ENCODE data around the gene KIR3DL2.
A peak's percentile ranks its signal among the peaks of the same experiment; 100 is the strongest.
"Not testable (repeated sequence)": the region's sequence is repeated elsewhere in the genome, so short reads cannot be mapped to it uniquely, and the experiment has no call there.

The KIR3DL2 gene

DNA sequence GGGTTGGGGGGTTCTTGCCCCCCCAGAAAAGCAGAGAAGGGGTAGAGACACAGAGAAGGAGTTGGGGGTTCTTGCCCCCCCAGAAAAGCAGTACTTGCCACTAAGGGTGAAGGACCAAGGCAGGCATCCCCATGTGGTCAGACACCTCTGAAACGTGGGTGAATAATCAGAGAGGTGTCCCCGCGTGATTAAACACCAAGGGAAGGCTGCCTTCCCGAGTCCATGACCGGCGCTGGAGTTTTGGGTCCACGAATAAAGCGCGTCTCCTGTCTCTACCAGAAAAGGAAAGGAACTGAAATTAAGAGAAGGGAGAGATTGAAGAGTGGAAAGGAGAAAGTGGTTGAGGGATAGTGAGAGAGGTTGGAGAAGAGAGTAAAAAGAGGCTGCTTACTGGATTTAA is 49.4 kb downstream of the KIR3DL2 start:
- not testable (repeated sequence) for H3K4me3 ChIP-seq (ENCODE audit: low read length); H2BK5ac ChIP-seq (ENCODE audit: low read length); H3K56ac ChIP-seq (ENCODE audit: low read length); H3K36me3 ChIP-seq (ENCODE audit: control insufficient read depth, insufficient read depth, low read length); H3K4me2 ChIP-seq (ENCODE audit: low read length); H3K79me1 ChIP-seq (ENCODE audit: low read length); H2AK5ac ChIP-seq (ENCODE audit: low read length); H4K5ac ChIP-seq (ENCODE audit: low read length); H3K27me3 ChIP-seq (ENCODE audit: insufficient read depth, low read length, poor library complexity); H3K23ac ChIP-seq (ENCODE audit: low read length); DNase-seq; H3K4me1 ChIP-seq (ENCODE audit: control insufficient read depth, low read depth, low read length); H3K79me2 ChIP-seq (ENCODE audit: control insufficient read depth, insufficient read depth, low read length); H2BK15ac ChIP-seq (replicated peaks; ENCODE audit: low read depth); H3K9ac ChIP-seq (ENCODE audit: low read length); H4K8ac ChIP-seq (ENCODE audit: low read depth, low read length)
- peak overlapping the region; percentile 48 for H3K27ac ChIP-seq (ENCODE audit: low read depth, low read length)
- H3K18ac ChIP-seq (ENCODE audit: low read length), result peak overlapping the region; percentile 80
- peak overlapping the region; percentile 73 for H2BK120ac ChIP-seq (ENCODE audit: low read depth, low read length)
- peak overlapping the region; percentile 52 for H3K4ac ChIP-seq (ENCODE audit: low read depth, low read length)
- WGBS (ENCODE audit: extremely low coverage, insufficient coverage, low lambda C conversion rate), result no CpG with 5 or more reads among the region's 9 CpGs

DNA sequence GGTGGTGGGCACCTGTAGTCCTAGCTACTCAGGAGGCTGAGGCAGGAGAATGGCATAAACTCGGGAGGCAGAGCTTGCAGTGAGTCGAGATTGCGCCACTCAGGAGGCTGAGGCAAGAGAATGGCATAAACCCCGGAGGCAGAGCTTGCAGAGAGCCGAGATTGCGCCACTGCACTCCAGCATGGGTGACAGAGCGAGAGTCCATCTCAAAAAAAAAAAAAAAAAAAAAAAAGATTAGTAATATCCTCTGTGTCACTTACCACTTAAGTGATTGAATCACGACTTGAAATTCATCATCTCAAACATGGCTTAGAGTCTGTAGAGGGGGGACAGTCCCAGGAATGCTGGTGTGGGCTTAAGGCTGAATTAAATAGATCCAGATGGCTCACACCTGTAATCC is 50.9 kb downstream of the KIR3DL2 start:
- H3K18ac ChIP-seq (ENCODE audit: low read length); H3K27ac ChIP-seq (ENCODE audit: low read depth, low read length); H3K56ac ChIP-seq (ENCODE audit: low read length); H3K4me3 ChIP-seq (ENCODE audit: low read length); H3K23ac ChIP-seq (ENCODE audit: low read length); H3K4me1 ChIP-seq (ENCODE audit: control insufficient read depth, low read depth, low read length); H3K36me3 ChIP-seq (ENCODE audit: control insufficient read depth, insufficient read depth, low read length); H3K79me1 ChIP-seq (ENCODE audit: low read length); H2AK5ac ChIP-seq (ENCODE audit: low read length); H3K4me2 ChIP-seq (ENCODE audit: low read length); H3K27me3 ChIP-seq (ENCODE audit: insufficient read depth, low read length, poor library complexity); H4K8ac ChIP-seq (ENCODE audit: low read depth, low read length); H3K79me2 ChIP-seq (ENCODE audit: control insufficient read depth, insufficient read depth, low read length); H3K4ac ChIP-seq (ENCODE audit: low read depth, low read length); H2BK5ac ChIP-seq (ENCODE audit: low read length); H3K9ac ChIP-seq (ENCODE audit: low read length); DNase-seq; H4K5ac ChIP-seq (ENCODE audit: low read length); H2BK15ac ChIP-seq (replicated peaks; ENCODE audit: low read depth): not testable (repeated sequence)
- H2BK120ac ChIP-seq (ENCODE audit: low read depth, low read length), result peak overlapping the region; percentile 88
- WGBS (ENCODE audit: extremely low coverage, insufficient coverage, low lambda C conversion rate), result no CpG with 5 or more reads among the region's 8 CpGs

DNA sequence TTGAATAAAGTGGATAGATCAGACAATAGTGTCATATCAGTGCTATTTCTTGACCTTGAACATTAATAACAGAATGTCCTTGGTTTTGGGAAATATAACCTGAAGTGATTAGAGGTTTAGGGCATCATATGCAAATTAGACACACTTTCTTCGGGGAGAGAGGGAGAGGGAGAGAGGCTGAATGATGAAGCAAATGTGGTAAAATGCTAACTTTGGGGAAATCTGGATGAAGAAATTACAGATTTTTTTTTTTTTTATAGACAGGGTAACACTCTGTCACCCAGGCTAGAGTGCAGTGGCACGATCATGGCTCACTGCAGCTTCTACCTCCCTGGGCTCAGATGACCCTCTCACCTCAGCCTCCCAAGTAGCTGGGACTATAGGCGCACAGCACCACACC is 51.8 kb downstream of the KIR3DL2 start:
- Histone ChIP-seq H3K79me2 (ENCODE audit: control insufficient read depth, insufficient read depth, low read length) (no peaks in the 10 kb centered on the region), H3K4me2 (ENCODE audit: low read length) (no peak overlapping the region), H2AK5ac (ENCODE audit: low read length) (no peak overlapping the region), H3K23ac (ENCODE audit: low read length) (no peak overlapping the region), H4K5ac (ENCODE audit: low read length) (no peak overlapping the region), H4K8ac (ENCODE audit: low read depth, low read length) (no peak overlapping the region), H3K27ac (ENCODE audit: low read depth, low read length) (no peak overlapping the region), H2BK5ac (ENCODE audit: low read length) (no peak overlapping the region), H3K9ac (ENCODE audit: low read length) (no peak overlapping the region), H3K4me3 (ENCODE audit: low read length) (no peak overlapping the region), H3K56ac (ENCODE audit: low read length) (no peak overlapping the region), H3K36me3 (ENCODE audit: control insufficient read depth, insufficient read depth, low read length) (no peaks in the 10 kb centered on the region), H2BK15ac (replicated peaks; ENCODE audit: low read depth) (no peak overlapping the region), H3K4me1 (ENCODE audit: control insufficient read depth, low read depth, low read length) (peaks cover 4% of the 10 kb centered on the region), H3K18ac (ENCODE audit: low read length) (no peak overlapping the region), H2BK120ac (ENCODE audit: low read depth, low read length) (no peak overlapping the region), H3K79me1 (ENCODE audit: low read length) (no peaks in the 10 kb centered on the region), H3K27me3 (ENCODE audit: insufficient read depth, low read length, poor library complexity) (no peaks in the 10 kb centered on the region), H3K4ac (ENCODE audit: low read depth, low read length) (no peak overlapping the region)
- no CpG with 5 or more reads among the region's 3 CpGs for WGBS (ENCODE audit: extremely low coverage, insufficient coverage, low lambda C conversion rate)
- no peak for DNase-seq

DNA sequence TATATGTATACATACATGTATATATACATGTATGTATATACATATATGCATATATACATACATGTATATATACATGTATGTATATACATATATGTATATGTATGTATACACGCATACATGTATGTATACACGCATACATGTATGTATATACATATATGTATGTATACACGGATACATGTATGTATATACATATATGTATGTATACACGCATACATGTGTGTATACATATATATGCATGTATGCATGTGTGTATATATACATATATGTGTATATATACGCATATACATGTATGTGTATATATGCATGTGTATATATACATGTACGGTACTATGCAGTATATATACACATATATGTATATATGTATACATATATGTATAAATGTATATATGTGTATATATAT is 53.1 kb downstream of the KIR3DL2 start:
- Histone ChIP-seq H4K5ac (ENCODE audit: low read length) (no peak overlapping the region), H3K4ac (ENCODE audit: low read depth, low read length) (no peak overlapping the region), H3K79me2 (ENCODE audit: control insufficient read depth, insufficient read depth, low read length) (no peaks in the 10 kb centered on the region), H3K4me3 (ENCODE audit: low read length) (no peak overlapping the region), H3K27ac (ENCODE audit: low read depth, low read length) (no peak overlapping the region), H2AK5ac (ENCODE audit: low read length) (no peak overlapping the region), H2BK15ac (replicated peaks; ENCODE audit: low read depth) (no peak overlapping the region), H3K4me1 (ENCODE audit: control insufficient read depth, low read depth, low read length) (peaks cover 4% of the 10 kb centered on the region), H3K23ac (ENCODE audit: low read length) (no peak overlapping the region), H2BK120ac (ENCODE audit: low read depth, low read length) (no peak overlapping the region), H3K18ac (ENCODE audit: low read length) (no peak overlapping the region), H4K8ac (ENCODE audit: low read depth, low read length) (no peak overlapping the region), H3K79me1 (ENCODE audit: low read length) (no peaks in the 10 kb centered on the region), H3K56ac (ENCODE audit: low read length) (no peak overlapping the region), H2BK5ac (ENCODE audit: low read length) (no peak overlapping the region), H3K9ac (ENCODE audit: low read length) (no peak overlapping the region), H3K4me2 (ENCODE audit: low read length) (no peak overlapping the region), H3K27me3 (ENCODE audit: insufficient read depth, low read length, poor library complexity) (no peaks in the 10 kb centered on the region), H3K36me3 (ENCODE audit: control insufficient read depth, insufficient read depth, low read length) (no peaks in the 10 kb centered on the region)
- no CpG with 5 or more reads among the region's 6 CpGs for WGBS (ENCODE audit: extremely low coverage, insufficient coverage, low lambda C conversion rate)
- DNase-seq, result no peak

DNA sequence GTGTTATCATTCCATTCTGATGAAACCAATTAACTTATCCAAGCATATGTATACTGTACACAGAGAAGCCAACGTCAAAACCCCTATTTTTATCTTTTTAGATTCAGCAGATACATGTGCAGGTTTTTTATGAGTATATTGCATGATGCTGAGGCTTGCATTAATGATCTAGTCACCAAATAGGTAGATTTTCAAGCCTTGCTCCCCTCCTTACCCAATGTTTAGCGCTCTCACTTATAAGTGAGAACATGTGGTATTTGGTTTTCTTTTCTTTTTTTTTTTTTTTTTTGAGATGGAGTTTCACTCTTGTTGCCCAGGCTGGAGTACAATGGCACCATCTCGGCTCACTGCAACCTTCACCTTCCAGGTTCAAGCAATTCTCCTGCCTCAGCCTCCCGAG is 54.0 kb downstream of the KIR3DL2 start:
- not testable (repeated sequence) for H2BK120ac ChIP-seq (ENCODE audit: low read depth, low read length); H3K36me3 ChIP-seq (ENCODE audit: control insufficient read depth, insufficient read depth, low read length); H2BK15ac ChIP-seq (replicated peaks; ENCODE audit: low read depth); H3K4me2 ChIP-seq (ENCODE audit: low read length); DNase-seq; H3K27ac ChIP-seq (ENCODE audit: low read depth, low read length); H3K56ac ChIP-seq (ENCODE audit: low read length); H3K9ac ChIP-seq (ENCODE audit: low read length); H3K18ac ChIP-seq (ENCODE audit: low read length); H3K4ac ChIP-seq (ENCODE audit: low read depth, low read length); H3K79me2 ChIP-seq (ENCODE audit: control insufficient read depth, insufficient read depth, low read length); H2BK5ac ChIP-seq (ENCODE audit: low read length); H3K79me1 ChIP-seq (ENCODE audit: low read length); H3K23ac ChIP-seq (ENCODE audit: low read length); H2AK5ac ChIP-seq (ENCODE audit: low read length); H3K4me1 ChIP-seq (ENCODE audit: control insufficient read depth, low read depth, low read length); H4K5ac ChIP-seq (ENCODE audit: low read length); H3K27me3 ChIP-seq (ENCODE audit: insufficient read depth, low read length, poor library complexity); H4K8ac ChIP-seq (ENCODE audit: low read depth, low read length); H3K4me3 ChIP-seq (ENCODE audit: low read length)
- no CpG with 5 or more reads among the region's 4 CpGs for WGBS (ENCODE audit: extremely low coverage, insufficient coverage, low lambda C conversion rate)

DNA sequence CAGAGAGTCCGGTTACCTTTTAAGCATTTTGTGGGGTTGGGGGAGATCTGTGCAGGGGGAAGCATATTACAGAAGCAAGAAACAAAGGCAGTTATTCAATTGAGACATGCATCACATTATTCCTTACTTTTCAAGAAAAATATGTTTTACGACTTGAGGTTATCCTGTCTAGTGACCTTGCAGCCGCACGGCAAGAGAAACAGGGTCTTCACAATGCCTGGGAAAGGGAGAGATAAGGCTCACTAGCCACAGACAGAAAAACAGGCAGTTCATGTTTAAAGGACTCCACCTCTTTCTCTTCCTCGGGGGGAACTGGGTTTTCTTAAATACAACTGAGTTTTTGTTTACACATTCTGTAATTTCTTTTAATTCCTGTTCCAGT is 55.2 kb downstream of the KIR3DL2 start:
- Histone ChIP-seq H3K36me3 (ENCODE audit: control insufficient read depth, insufficient read depth, low read length) (no peaks in the 10 kb centered on the region), H3K9ac (ENCODE audit: low read length) (no peak overlapping the region), H2BK120ac (ENCODE audit: low read depth, low read length) (no peak overlapping the region), H3K56ac (ENCODE audit: low read length) (no peak overlapping the region), H3K18ac (ENCODE audit: low read length) (peak overlapping the region; percentile 36), H2BK15ac (replicated peaks; ENCODE audit: low read depth) (no peak overlapping the region), H2AK5ac (ENCODE audit: low read length) (no peak overlapping the region), H3K23ac (ENCODE audit: low read length) (no peak overlapping the region), H3K4me1 (ENCODE audit: control insufficient read depth, low read depth, low read length) (peaks cover 4% of the 10 kb centered on the region), H3K79me1 (ENCODE audit: low read length) (no peaks in the 10 kb centered on the region), H4K8ac (ENCODE audit: low read depth, low read length) (no peak overlapping the region), H3K27me3 (ENCODE audit: insufficient read depth, low read length, poor library complexity) (no peaks in the 10 kb centered on the region), H4K5ac (ENCODE audit: low read length) (no peak overlapping the region), H3K79me2 (ENCODE audit: control insufficient read depth, insufficient read depth, low read length) (no peaks in the 10 kb centered on the region), H3K4me2 (ENCODE audit: low read length) (no peak overlapping the region), H3K4me3 (ENCODE audit: low read length) (no peak overlapping the region), H3K27ac (ENCODE audit: low read depth, low read length) (no peak overlapping the region), H3K4ac (ENCODE audit: low read depth, low read length) (no peak overlapping the region), H2BK5ac (ENCODE audit: low read length) (no peak overlapping the region)
- no CpG with 5 or more reads among the region's 5 CpGs for WGBS (ENCODE audit: extremely low coverage, insufficient coverage, low lambda C conversion rate)
- DNase-seq, result no peak

Data from mesendoderm (in vitro differentiated cells).